Smooth muscle cell (in vitro differentiated cells): ENCODE data around the gene NLGN2. TPM values are rescaled to one million over a fixed set of nuclear protein-coding genes. Genes with fewer than 3 reads are reported as not detected.

Experiments
- DNase-seq: peaks from one replicate; lab custom pipeline; 2025; ENCODE audit not compliant: unreplicated experiment; lab: John Stamatoyannopoulos, UW
- H2AFZ ChIP-seq: fragments of 200-600 bp; sonication (generic); 2 replicates; pipeline ENCODE4 v1.6.0; 2016; ENCODE audit warnings: antibody characterized with exemption, low read depth, mild to moderate bottlenecking
- H3F3A ChIP-seq: fragments of 200-600 bp; sonication (generic); 2 replicates; pipeline ENCODE4 v1.6.0; 2017; ENCODE audit warnings: antibody characterized with exemption, low read depth
- H3K27ac ChIP-seq: fragments of 200-600 bp; sonication (generic); 2 replicates; pipeline ENCODE4 v1.5.1; 2016; ENCODE audit warnings: low read depth, mild to moderate bottlenecking
- H3K27me3 ChIP-seq: fragments of 200-600 bp; sonication (generic); 2 replicates; pipeline ENCODE4 v1.6.1; 2016; ENCODE audit warnings: low read depth, mild to moderate bottlenecking
- H3K36me3 ChIP-seq: fragments of 200-600 bp; sonication (generic); 2 replicates; pipeline ENCODE4 v1.5.1; 2016; ENCODE audit warnings: low read depth
- H3K4me1 ChIP-seq: fragments of 200-600 bp; sonication (generic); 2 replicates; pipeline ENCODE4 v1.5.1; 2016; ENCODE audit warnings: low read depth
- H3K4me2 ChIP-seq: fragments of 200-600 bp; sonication (generic); 2 replicates; pipeline ENCODE4 v1.6.0; 2016; ENCODE audit warnings: mild to moderate bottlenecking
- H3K4me3 ChIP-seq: fragments of 200-600 bp; sonication (generic); 2 replicates; pipeline ENCODE4 v1.5.1; 2016; ENCODE audit warnings: mild to moderate bottlenecking
- H3K79me2 ChIP-seq: fragments of 200-600 bp; sonication (generic); 2 replicates; pipeline ENCODE4 v1.6.0; 2016; ENCODE audit warnings: low read depth, mild to moderate bottlenecking
- H3K9ac ChIP-seq: fragments of 200-600 bp; sonication (generic); 2 replicates; pipeline ENCODE4 v1.6.0; 2016; ENCODE audit warnings: low read depth
- H3K9me3 ChIP-seq: fragments of 200-600 bp; sonication (generic); replicated peaks from 2 replicates; pipeline ENCODE4 v1.5.1; 2016; ENCODE audit warnings: low read depth
- H4K20me1 ChIP-seq: fragments of 200-600 bp; sonication (generic); 2 replicates; pipeline ENCODE4 v1.6.0; 2016; ENCODE audit warnings: low read depth
- WGBS: methylation state at CpG from one replicate; pipeline ENCODE4 v1.1.7; 2016; ENCODE audit warnings: low lambda C conversion rate; 5-methylcytosine and 5-hydroxymethylcytosine counted together
- polyA plus RNA-seq: library from polyadenylated mRNA; unstranded; fragments of >200 nt; fragmentation: Nextera tagmentation; extraction: Ambion mirVana; gene quantifications from 2 replicates; pipeline ENCODE4 v1.2.1, GENCODE V29; 2016
- total RNA-seq: library from RNA; depleted of rRNA; stranded (reverse); fragments of >200 nt; gene quantifications from 2 replicates; pipeline ENCODE4 v1.2.3, GENCODE V29; 2014
- TF ChIP-seq, protein P1 (sequence below): fragments of 200-600 bp; sonication (generic); IDR thresholded peaks from 2 replicates; pipeline ENCODE4 v1.5.1; 2017; ENCODE audit warnings: borderline replicate concordance, mild to moderate bottlenecking, antibody characterized with exemption; ENCODE audit not compliant: insufficient read depth, poor library complexity, severe bottlenecking

Gene NLGN2
- total and polyA plus RNA-seq, 2 experiments from 2014 or later: 10.8 to 20.9 TPM

DNA sequence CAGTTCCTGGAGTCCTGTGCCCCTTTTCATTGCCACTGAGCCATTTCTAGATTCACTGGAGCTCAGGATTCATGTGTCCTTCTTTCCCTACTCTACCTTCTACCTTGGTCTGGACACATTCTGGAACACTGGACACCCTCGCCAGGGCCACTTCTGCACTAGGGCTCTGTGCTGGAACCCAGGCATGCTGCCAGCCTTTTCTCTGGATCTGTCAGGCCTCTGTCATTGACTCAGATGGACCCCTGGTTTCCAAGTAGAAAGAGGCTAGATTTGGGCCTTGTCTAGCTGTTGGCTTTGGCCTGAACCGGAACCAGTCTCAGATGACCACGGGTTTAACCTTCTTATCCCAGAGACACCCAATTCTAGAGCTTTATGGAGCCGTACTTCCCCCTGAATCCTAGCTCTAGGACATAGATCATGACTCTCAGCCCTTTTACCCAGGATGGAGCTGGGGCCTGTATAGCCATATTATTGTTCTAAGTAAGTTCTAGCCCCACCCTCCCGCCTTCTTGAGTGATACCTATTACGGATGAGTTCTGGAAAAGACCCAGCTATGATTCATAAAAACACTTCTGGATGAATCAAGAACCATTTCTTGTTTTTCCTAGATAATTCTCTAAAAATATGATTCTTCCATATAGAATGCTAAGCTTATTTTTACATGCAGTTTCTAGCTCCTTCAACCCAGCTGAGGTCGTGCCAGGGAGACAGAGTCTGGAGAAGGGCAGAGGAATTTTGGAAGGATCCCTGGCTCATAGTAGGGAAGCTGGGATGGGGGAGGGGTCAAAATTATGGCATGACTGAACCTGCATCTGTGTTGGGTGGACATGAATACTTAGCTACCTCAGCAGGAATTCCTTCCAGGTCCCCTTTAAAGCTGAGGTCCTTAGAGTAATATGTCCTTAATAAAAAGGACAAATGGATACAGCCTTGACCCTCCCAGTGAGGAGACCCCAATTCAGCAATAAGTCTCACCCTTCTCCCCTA, 36.1 kb downstream of the NLGN2 start:
- Histone ChIP-seq H3K9ac (no peak overlapping the region), H3K4me3 (no peak overlapping the region), H3K9me3 (no peaks in the 10 kb centered on the region), H3K27ac (no peak overlapping the region), H3K4me1 (peaks cover 16% of the 10 kb centered on the region), H3K4me2 (no peak overlapping the region), H2AFZ (no peak overlapping the region), H3K79me2 (no peaks in the 10 kb centered on the region), H3F3A (peaks cover 16% of the 10 kb centered on the region), H4K20me1 (peaks cover 12% of the 10 kb centered on the region), H3K36me3 (no peaks in the 10 kb centered on the region), H3K27me3 (peaks cover 3% of the 10 kb centered on the region)
- no peak for DNase-seq
- WGBS: 76% methylated on average over 7 of the region's 7 CpGs
- TF ChIP-seq, protein P1, sequence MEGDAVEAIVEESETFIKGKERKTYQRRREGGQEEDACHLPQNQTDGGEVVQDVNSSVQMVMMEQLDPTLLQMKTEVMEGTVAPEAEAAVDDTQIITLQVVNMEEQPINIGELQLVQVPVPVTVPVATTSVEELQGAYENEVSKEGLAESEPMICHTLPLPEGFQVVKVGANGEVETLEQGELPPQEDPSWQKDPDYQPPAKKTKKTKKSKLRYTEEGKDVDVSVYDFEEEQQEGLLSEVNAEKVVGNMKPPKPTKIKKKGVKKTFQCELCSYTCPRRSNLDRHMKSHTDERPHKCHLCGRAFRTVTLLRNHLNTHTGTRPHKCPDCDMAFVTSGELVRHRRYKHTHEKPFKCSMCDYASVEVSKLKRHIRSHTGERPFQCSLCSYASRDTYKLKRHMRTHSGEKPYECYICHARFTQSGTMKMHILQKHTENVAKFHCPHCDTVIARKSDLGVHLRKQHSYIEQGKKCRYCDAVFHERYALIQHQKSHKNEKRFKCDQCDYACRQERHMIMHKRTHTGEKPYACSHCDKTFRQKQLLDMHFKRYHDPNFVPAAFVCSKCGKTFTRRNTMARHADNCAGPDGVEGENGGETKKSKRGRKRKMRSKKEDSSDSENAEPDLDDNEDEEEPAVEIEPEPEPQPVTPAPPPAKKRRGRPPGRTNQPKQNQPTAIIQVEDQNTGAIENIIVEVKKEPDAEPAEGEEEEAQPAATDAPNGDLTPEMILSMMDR: no peak

- Histone ChIP-seq H3K79me2 (no peaks in the 10 kb centered on the region), H3K9ac (no peak within 1 kb of the TSS), H3F3A (peaks cover 16% of the 10 kb centered on the region), H3K4me1 (peaks cover 13% of the 10 kb centered on the region), H3K4me3 (peak within 1 kb of the TSS; percentile 47), H3K4me2 (peak within 1 kb of the TSS; percentile 85), H3K36me3 (no peaks in the 10 kb centered on the region), H3K27ac (no peak within 1 kb of the TSS), H3K27me3 (peaks cover 3% of the 10 kb centered on the region), H3K9me3 (no peaks in the 10 kb centered on the region), H2AFZ (no peak within 1 kb of the TSS), H4K20me1 (peaks cover 12% of the 10 kb centered on the region)
- 5% methylated on average over 49 of the region's 51 CpGs for WGBS
- TF ChIP-seq, protein P1: no peak
- no peak for DNase-seq
Observed at GRCh38 chr17:7444682-7445618, 37.3 kb downstream of the NLGN2 start, which contains the start of gene CHRNB1. CHRNB1 (plus strand) TSS chr17:7445061; CDS start chr17:7445128, 67 bp downstream.

DNA sequence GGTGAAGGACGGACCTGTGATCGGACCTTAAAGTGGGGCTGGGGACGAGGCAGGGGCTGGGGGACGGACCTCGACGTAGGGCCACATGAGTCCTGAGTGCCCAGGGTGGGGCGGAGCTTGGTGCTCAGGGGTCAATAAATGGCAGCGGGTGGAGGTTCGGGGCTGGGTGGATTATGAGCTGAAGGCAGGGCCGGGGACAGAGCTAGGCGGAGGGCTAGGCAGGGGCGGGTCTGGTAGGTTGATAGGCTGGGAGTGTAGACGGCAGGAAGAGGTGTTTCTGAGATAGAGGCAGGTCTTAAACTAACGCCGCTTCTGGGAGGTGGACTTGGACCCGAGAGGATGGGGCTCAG, 37.9 kb downstream of the NLGN2 start:
- Histone ChIP-seq H3K4me1 (peaks cover 11% of the 10 kb centered on the region), H4K20me1 (peaks cover 12% of the 10 kb centered on the region), H2AFZ (no peak overlapping the region), H3F3A (peaks cover 10% of the 10 kb centered on the region), H3K79me2 (no peaks in the 10 kb centered on the region), H3K4me3 (peak overlapping the region; percentile 47), H3K9me3 (no peaks in the 10 kb centered on the region), H3K36me3 (no peaks in the 10 kb centered on the region), H3K27ac (no peak overlapping the region), H3K9ac (no peak overlapping the region), H3K27me3 (peaks cover 3% of the 10 kb centered on the region), H3K4me2 (peak overlapping the region; percentile 85)
- no peak for DNase-seq
- 1% methylated on average over 14 of the region's 16 CpGs for WGBS
- TF ChIP-seq, protein P1: no peak
